Measurements from ENCODE around the gene LPIN1.

Gene LPIN1

GRCh38 chr2:11866358-11867335 is 120.2 kb downstream of the LPIN1 start:
- no peak for DNase-seq (ENCODE audit: low spot score)

- DNase-seq (ENCODE audit: low spot score), result no peak
Measured at GRCh38 chr2:11867926-11868325, 121.5 kb downstream of the LPIN1 start.

GRCh38 chr2:11869391-11869991 is 123.1 kb downstream of the LPIN1 start:
- DNase-seq (ENCODE audit: low spot score), result no peak

- no peak for DNase-seq (ENCODE audit: low spot score)
Measured at GRCh38 chr2:11870064-11870463, 123.6 kb downstream of the LPIN1 start.

GRCh38 chr2:11870584-11870983 is 124.2 kb downstream of the LPIN1 start:
- DNase-seq (ENCODE audit: low spot score), result no peak

GRCh38 chr2:11871421-11871820 is 125.0 kb downstream of the LPIN1 start:
- no peak for DNase-seq (ENCODE audit: low spot score)

GRCh38 chr2:11872247-11872947 is 126.0 kb downstream of the LPIN1 start:
- DNase-seq (ENCODE audit: low spot score), result no peak

GRCh38 chr2:11872948-11873269 is 126.5 kb downstream of the LPIN1 start:
- no peak for DNase-seq (ENCODE audit: low spot score)

GRCh38 chr2:11873356-11874154 is 127.1 kb downstream of the LPIN1 start:
- no peak for DNase-seq (ENCODE audit: low spot score)

- DNase-seq (ENCODE audit: low spot score), result no peak
Measured at GRCh38 chr2:11874861-11875260, 128.4 kb downstream of the LPIN1 start.

- DNase-seq (ENCODE audit: low spot score), result no peak
Measured at GRCh38 chr2:11875481-11875880, 129.0 kb downstream of the LPIN1 start.

- no peak for DNase-seq (ENCODE audit: low spot score)
Measured at GRCh38 chr2:11876436-11876835, 130.0 kb downstream of the LPIN1 start.

- DNase-seq (ENCODE audit: low spot score), result no peak
Measured at GRCh38 chr2:11876889-11877288, 130.5 kb downstream of the LPIN1 start.
